Measurements from ENCODE around the gene CUEDC2. TPM values are rescaled to one million over a fixed set of nuclear protein-coding genes. Genes with fewer than 3 reads are reported as not detected.
"Not testable (repeated sequence)": the region's sequence is repeated elsewhere in the genome, so short reads cannot be mapped to it uniquely, and the experiment has no call there.

Gene CUEDC2
- total RNA-seq, 2 experiments from 2014 or later: 60.8 to 72.7 TPM

DNA sequence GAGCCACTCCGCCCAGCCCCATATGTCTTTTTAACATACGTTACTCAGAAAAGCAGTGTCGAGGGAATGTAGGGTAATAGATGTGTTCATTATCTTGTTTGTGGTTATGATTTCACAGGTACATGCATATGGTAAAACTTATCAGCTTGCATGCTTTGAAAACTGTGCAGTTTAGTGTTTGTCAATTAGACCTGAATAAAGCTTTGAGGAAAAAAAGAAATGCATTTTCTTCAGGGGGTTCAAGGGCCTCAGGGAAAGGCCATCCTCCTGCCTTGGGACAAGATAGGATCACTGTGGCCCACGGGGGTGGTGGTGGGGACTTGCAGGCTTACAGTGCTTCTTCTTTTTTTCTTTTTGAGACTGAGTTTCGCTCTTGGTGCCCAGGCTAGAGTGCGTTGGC, 34.9 kb upstream of the CUEDC2 start:
- no peak for DNase-seq
- ChIA-PET POLR2A (no interaction called here), CTCF (interaction anchor here (1.0 kb wide), 1 partner anchor 32 kb away, joined by 5 read pairs; no protein-coding TSS in a partner anchor)
- Mint-ChIP-seq H3K36me3 (ENCODE audit: low read depth) (peaks cover 2% of the 10 kb centered on the region), H3K4me1 (peaks cover 12% of the 10 kb centered on the region), H3K27me3 (no peaks in the 10 kb centered on the region), H3K27ac (no peak overlapping the region), H3K4me3 (no peak overlapping the region), H3K9me3 (ENCODE audit: low read depth) (no peaks in the 10 kb centered on the region)
- intact Hi-C loops (cut with DNase I, micrococcal nuclease): no loop called here
- no peak for ATAC-seq

DNA sequence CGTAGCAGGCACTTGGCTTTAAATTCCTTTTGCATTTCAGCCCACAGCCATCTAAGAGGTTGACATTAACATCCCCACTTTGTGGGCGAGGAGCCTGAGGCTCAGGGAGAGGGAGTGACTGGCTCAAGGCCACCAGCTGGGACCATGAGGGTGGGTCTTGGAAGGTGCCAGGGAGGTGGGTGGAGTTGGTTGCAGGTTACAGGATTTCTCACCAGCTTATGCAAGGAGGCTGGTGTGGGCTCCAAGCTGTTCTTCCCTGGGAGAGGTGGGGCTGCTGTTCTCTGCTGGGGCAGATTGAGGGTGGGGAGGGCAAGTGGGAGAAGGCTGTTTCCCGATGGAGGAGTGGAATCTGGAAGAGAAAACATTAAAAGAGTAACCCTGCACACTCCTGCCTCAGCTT, 33.1 kb upstream of the CUEDC2 start:
- POLR2A ChIA-PET: no interaction called here
- peaks cover 2% of the 10 kb centered on the region for H3K36me3 Mint-ChIP-seq (ENCODE audit: low read depth)
- intact Hi-C loops (cut with DNase I, micrococcal nuclease): no loop called here
- CTCF ChIA-PET: interaction anchor here (0.6 to 0.9 kb wide), 3 partner anchors 29 to 292 kb away, joined by 3 read pairs; no protein-coding TSS in a partner anchor
- no peak for DNase-seq
- H3K4me3 Mint-ChIP-seq: no peak overlapping the region
- no peaks in the 10 kb centered on the region for H3K9me3 Mint-ChIP-seq (ENCODE audit: low read depth)
- H3K27me3 Mint-ChIP-seq: no peaks in the 10 kb centered on the region
- H3K27ac Mint-ChIP-seq: no peak overlapping the region
- peaks cover 27% of the 10 kb centered on the region for H3K4me1 Mint-ChIP-seq
- no peak for ATAC-seq

DNA sequence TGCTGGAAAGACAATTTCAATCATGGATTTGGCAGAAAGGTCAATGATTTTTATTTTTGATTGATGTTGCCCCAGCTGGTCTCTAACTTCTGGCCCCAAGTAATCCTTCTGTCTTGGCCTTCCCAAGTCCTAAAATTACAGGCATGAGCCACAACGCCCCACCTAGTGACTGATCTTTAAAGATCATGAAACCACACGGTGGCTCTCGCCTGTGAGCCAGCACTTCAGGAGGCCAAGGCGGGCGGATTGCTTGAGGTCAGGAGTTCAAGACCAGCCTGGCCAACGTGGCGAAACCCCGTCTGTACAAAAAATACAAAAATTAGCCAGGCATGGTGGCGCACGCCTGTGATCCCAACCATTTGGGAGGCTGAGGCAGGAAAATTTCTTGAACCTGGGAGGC, 31.6 kb upstream of the CUEDC2 start:
- ATAC-seq: no peak
- H3K27me3 Mint-ChIP-seq: no peaks in the 10 kb centered on the region
- ChIA-PET POLR2A (no interaction called here), CTCF (interaction anchor here (0.5 to 4.2 kb wide), 4 partner anchors 12 to 275 kb away, joined by 3 to 25 read pairs (median 4); partner anchors contain the start of gene C10orf95)
- H3K9me3 Mint-ChIP-seq (ENCODE audit: low read depth): no peaks in the 10 kb centered on the region
- H3K36me3 Mint-ChIP-seq (ENCODE audit: low read depth): no peaks in the 10 kb centered on the region
- no peak for DNase-seq
- no peak overlapping the region for H3K4me3 Mint-ChIP-seq
- H3K27ac Mint-ChIP-seq: no peak overlapping the region
- peaks cover 27% of the 10 kb centered on the region for H3K4me1 Mint-ChIP-seq
- intact Hi-C loops (cut with DNase I, micrococcal nuclease): loop anchor here in 1 of 2 experiments (5.0 kb wide), 1 partner anchor 248 kb away; the partner anchor contains the start of genes ARL3 and SFXN2

DNA sequence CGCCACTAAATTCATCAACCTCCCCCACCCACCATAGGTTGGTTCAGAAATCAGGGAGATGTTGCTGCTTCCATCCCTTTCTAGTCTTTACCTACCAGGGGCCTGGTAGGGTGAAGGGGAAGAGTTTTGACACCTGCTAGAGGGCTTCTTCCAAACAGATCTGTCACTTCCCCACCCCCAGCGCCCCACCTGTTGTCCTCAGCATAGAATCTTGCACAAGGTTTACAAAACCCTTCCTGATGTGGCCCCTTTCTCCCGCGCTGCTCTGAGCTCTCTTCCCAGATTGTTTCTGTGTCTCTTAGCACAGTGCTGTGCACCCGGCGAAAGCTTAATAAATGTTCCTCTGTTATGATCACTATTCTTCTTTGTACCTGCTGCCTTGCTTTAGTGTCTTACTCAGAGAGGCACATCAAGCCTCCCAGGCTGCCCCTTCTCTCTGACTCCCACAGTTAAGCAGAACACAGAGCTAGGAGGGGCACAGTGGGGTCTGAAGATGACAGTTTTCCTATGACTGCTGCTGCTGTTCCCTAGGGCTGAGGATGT, 30.2 kb upstream of the CUEDC2 start:
- peaks cover 27% of the 10 kb centered on the region for H3K4me1 Mint-ChIP-seq
- ChIA-PET POLR2A (interaction anchor here (0.6 to 2.1 kb wide), 3 partner anchors 30 to 68 kb away, joined by 3 to 9 read pairs (median 5); partner anchors contain the start of gene CUEDC2), CTCF (interaction anchor here (0.6 to 4.2 kb wide), 11 partner anchors 9 to 293 kb away, joined by 3 to 25 read pairs (median 3); partner anchors contain the start of gene C10orf95)
- no peak overlapping the region for H3K27ac Mint-ChIP-seq
- ATAC-seq (no peak), DNase-seq (no peak)
- peaks cover 2% of the 10 kb centered on the region for H3K36me3 Mint-ChIP-seq (ENCODE audit: low read depth)
- intact Hi-C loops (cut with DNase I, micrococcal nuclease): loop anchor here in 1 of 2 experiments (5.0 kb wide), 1 partner anchor 250 kb away; the partner anchor contains the start of genes ARL3 and SFXN2
- H3K27me3 Mint-ChIP-seq: no peaks in the 10 kb centered on the region
- no peaks in the 10 kb centered on the region for H3K9me3 Mint-ChIP-seq (ENCODE audit: low read depth)
- H3K4me3 Mint-ChIP-seq: peak overlapping the region; percentile 85

DNA sequence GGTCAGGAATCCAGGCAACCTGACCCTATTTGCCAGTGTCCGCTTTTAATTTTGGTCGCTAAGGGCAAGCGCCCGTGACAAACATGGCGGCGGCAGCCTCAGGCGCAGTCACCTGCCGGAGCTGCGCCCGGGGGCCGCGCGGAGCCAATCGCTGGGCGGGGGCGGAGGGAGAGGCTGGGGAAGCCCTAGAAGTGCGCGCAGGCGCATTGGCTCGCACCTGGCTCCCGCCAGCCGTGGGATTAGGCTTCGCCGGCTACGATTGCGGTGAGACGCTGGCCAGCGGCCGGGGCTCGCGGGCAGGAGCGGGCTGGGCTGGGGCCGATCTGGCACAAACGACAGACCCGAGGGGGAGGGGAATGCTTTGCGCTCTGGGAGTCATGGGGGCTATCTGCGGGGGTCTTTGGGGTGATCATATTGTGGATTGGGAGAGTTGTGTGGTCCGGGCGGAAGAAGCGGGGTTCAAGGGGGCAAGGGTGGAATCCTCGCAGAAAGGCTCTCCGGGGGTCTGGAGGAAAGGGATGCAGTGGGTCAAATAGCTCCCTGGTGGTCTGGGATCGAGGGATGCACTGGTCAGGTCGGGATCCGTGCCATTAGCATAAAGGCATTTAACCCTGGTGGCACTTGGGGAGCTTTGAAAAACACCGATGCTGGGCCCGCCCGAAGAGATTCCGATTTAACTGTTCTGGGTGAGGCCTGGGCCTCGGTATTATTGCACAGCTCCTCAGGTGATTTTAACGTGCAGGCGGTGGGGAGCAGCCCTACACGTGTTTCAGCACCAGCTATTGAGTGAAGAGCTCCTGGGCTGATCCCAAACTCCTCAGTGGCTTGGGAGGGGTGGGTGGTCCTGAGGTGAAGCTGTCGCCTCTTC, 29.0 kb upstream of the CUEDC2 start:
- ChIA-PET CTCF (interaction anchor here (0.6 to 4.2 kb wide), 21 partner anchors 8 to 309 kb away, joined by 3 to 25 read pairs (median 4); partner anchors contain the start of genes ACTR1A, C10orf95, CUEDC2 and FBXL15), POLR2A (interaction anchor here (0.6 to 2.1 kb wide), 8 partner anchors 8 to 216 kb away, joined by 3 to 9 read pairs (median 4); partner anchors contain the start of genes CUEDC2 and GBF1)
- H3K4me1 Mint-ChIP-seq: peaks cover 27% of the 10 kb centered on the region
- H3K27me3 Mint-ChIP-seq: no peaks in the 10 kb centered on the region
- DNase-seq (peak; percentile 97), ATAC-seq (peak; percentile 98)
- H3K4me3 Mint-ChIP-seq: peak overlapping the region; percentile 85
- intact Hi-C loops (cut with DNase I, micrococcal nuclease): loop anchor here (1.0 to 5.0 kb wide), 13 partner anchors 8 to 393 kb away; partner anchors contain the start of genes ACTR1A (in 2 of the 2), ARL3 (in 1 of the 2), BORCS7 (in 1 of the 2) and CUEDC2 (in 1 of the 2)
- H3K36me3 Mint-ChIP-seq (ENCODE audit: low read depth): peaks cover 5% of the 10 kb centered on the region
- H3K27ac Mint-ChIP-seq: peak overlapping the region; percentile 73
- H3K9me3 Mint-ChIP-seq (ENCODE audit: low read depth): no peaks in the 10 kb centered on the region

DNA sequence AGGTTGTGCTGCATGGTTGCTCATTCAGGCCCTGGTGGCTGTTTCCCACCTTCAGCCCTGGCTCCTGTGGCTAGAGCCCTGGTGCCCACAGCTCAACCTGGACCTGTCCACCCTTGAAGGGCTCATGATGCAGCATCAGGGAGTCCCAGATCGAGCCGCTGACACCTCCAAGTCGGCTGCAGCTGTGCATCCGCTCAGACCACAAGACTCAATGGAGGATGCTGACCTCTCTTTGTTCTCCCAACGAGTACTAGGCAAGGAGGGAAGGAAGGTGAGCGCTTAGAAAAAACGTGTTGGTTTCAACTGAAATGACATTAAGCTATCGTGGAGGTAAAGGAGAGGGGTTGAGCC, 28.4 kb upstream of the CUEDC2 start:
- Mint-ChIP-seq H3K27me3 (no peaks in the 10 kb centered on the region), H3K27ac (peak overlapping the region; percentile 73), H3K4me1 (peaks cover 27% of the 10 kb centered on the region), H3K9me3 (ENCODE audit: low read depth) (no peaks in the 10 kb centered on the region), H3K36me3 (ENCODE audit: low read depth) (peaks cover 6% of the 10 kb centered on the region), H3K4me3 (peak overlapping the region; percentile 85)
- intact Hi-C loops (cut with DNase I, micrococcal nuclease): loop anchor here (1.0 to 5.0 kb wide), 13 partner anchors 8 to 393 kb away; partner anchors contain the start of genes ACTR1A (in 2 of the 2), ARL3 (in 1 of the 2), BORCS7 (in 1 of the 2) and CUEDC2 (in 1 of the 2)
- POLR2A ChIA-PET: interaction anchor here (0.6 to 2.1 kb wide), 3 partner anchors 26 to 110 kb away, joined by 4 to 5 read pairs (median 5); partner anchors contain the start of gene CUEDC2
- CTCF ChIA-PET: interaction anchor here (0.6 to 4.2 kb wide), 11 partner anchors 9 to 229 kb away, joined by 3 to 25 read pairs (median 4); partner anchors contain the start of genes ACTR1A, C10orf95 and CUEDC2
- ATAC-seq (peak; percentile 36), DNase-seq (peak; percentile 24)

DNA sequence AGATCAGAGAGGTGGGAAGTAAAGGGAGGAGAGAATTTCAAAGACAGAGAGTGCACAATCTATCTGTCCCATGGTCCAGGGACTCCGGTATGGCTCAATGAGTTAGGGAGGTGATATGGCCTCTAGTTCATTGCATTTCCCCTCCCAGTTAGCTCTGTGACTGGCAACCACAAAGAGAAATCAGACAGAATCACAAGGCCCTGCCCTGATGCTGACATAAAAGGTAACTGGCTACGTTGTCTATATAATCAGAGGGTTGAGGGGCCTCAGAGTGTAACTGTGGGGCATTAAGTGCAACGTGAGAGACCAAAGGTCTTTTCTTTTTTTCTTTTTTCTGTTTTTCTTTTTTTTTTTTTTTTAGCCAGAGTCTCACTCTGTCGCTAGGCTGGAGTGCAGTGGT, 26.3 kb upstream of the CUEDC2 start:
- Mint-ChIP-seq H3K9me3 (ENCODE audit: low read depth) (no peaks in the 10 kb centered on the region), H3K36me3 (ENCODE audit: low read depth) (peaks cover 12% of the 10 kb centered on the region), H3K27me3 (no peaks in the 10 kb centered on the region), H3K27ac (no peak overlapping the region), H3K4me1 (peaks cover 24% of the 10 kb centered on the region), H3K4me3 (no peak overlapping the region)
- no peak for ATAC-seq
- intact Hi-C loops (cut with DNase I, micrococcal nuclease): no loop called here
- ChIA-PET POLR2A (no interaction called here), CTCF (interaction anchor here (0.8 kb wide), 1 partner anchor 63 kb away, joined by 3 read pairs; no protein-coding TSS in a partner anchor)
- no peak for DNase-seq

DNA sequence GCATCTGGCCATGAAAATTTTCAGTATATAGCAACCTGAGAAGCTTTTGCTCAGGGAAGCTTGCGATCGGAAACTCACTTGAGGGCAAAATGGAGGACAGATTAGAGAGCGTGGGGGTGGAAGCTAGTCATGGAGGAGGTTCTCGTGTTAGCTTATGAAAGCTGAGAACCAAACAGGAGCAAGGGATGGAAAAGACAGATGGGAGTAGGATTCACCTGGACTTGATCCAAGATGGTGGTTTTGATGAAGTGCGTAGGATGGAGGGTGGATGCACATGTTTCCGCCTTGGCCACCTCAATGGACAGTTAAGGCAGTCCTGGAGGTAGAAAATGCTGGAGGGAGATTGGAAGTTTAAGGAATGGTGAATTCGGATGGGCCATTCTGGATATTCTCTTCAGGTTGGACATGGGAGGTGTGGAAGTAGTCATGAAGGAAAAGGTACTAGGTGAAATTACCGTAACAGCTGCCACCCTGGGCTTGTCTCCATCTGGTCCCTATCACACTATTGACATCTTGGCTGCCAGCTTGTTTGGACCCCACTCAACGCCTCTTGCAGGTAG, 25.3 kb upstream of the CUEDC2 start:
- Mint-ChIP-seq H3K36me3 (ENCODE audit: low read depth) (peaks cover 17% of the 10 kb centered on the region), H3K27ac (peak overlapping the region; percentile 47), H3K4me1 (peaks cover 26% of the 10 kb centered on the region), H3K4me3 (no peak overlapping the region), H3K9me3 (ENCODE audit: low read depth) (no peaks in the 10 kb centered on the region), H3K27me3 (no peaks in the 10 kb centered on the region)
- ChIA-PET CTCF (interaction anchor here (0.7 to 1.0 kb wide), 2 partner anchors 25 to 460 kb away, joined by 3 to 4 read pairs; partner anchors contain the start of gene CUEDC2), POLR2A (interaction anchor here (0.6 kb wide), 1 partner anchor 9 kb away, joined by 4 read pairs; no protein-coding TSS in a partner anchor)
- intact Hi-C loops (cut with DNase I, micrococcal nuclease): no loop called here
- no peak for DNase-seq
- no peak for ATAC-seq

DNA sequence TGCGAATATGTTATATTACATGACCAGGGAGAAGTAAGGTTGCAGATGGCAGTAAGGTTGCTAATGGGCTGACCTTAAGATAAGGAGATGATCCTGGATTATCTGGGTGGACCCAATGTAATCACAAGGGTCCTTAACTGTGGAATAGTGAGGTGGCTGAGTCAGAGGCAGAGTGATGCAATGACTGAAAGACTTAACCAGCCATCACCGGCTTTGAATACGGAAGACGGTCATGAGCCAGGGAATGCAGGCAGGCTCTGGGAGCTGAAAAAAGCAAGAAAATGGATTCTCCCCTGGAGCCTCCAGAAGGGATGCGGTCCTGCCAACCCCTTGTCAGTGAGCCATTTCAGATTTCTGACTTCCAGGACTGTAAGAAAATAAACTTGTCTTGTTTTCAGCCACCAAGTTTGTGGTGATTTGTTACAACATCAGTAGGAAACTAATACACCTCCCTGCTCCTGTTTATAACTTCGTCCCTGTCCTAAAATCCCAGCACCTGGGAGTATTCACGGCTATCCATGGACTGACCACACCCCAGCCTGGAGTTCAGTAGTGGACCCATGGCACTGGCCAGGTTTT, 23.6 kb upstream of the CUEDC2 start:
- intact Hi-C loops (cut with DNase I, micrococcal nuclease): no loop called here
- H3K4me1 Mint-ChIP-seq: peaks cover 22% of the 10 kb centered on the region
- CTCF ChIA-PET: no interaction called here
- POLR2A ChIA-PET: interaction anchor here (0.6 kb wide), 1 partner anchor 23 kb away, joined by 3 read pairs; no protein-coding TSS in a partner anchor
- peaks cover 29% of the 10 kb centered on the region for H3K36me3 Mint-ChIP-seq (ENCODE audit: low read depth)
- ATAC-seq (no peak), DNase-seq (no peak)
- H3K27ac Mint-ChIP-seq: peak overlapping the region; percentile 16
- no peaks in the 10 kb centered on the region for H3K9me3 Mint-ChIP-seq (ENCODE audit: low read depth)
- no peaks in the 10 kb centered on the region for H3K27me3 Mint-ChIP-seq
- H3K4me3 Mint-ChIP-seq: no peak overlapping the region

DNA sequence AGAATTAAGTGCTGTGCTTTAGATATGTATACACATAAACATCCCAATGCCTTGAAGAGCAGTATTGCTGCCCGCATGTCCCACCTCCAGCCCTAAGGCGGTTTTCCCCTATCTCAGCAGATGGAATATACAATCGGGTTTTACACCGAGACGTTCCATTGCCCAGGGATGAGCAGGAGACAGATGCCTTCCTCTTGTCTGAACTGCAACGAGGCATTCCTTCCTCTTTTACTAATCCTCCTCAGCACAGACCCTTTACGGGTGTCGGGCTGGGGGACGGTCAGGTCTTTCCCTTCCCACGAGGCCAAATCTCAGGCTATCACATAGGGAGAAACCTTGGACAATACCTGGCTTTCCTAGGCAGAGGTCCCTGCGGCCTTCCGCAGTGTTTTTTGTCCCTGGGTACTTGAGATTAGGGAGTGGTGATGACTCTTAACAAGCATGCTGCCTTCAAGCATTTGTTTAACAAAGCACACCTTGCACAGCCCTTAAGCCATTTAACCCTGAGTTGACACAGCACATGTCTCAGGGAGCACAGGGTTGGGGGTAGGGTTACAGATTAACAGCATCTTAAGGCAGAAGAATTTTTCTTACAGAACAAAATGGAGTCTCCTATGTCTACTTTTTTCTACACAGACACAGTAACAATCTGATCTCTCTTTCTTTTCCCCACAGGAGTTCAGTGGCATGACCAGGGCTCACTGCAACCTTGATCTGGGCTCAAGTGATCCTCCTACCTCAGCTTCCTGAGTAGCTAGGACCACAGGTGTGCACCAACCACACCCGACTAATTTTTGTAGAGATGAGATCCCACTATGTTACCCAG, 22.5 kb upstream of the CUEDC2 start:
- H3K9me3 Mint-ChIP-seq (ENCODE audit: low read depth); CTCF ChIA-PET; intact Hi-C loops (cut with DNase I, micrococcal nuclease); DNase-seq; H3K27me3 Mint-ChIP-seq; POLR2A ChIA-PET; ATAC-seq; H3K4me3 Mint-ChIP-seq: not testable (repeated sequence)
- Mint-ChIP-seq H3K36me3 (ENCODE audit: low read depth) (peaks cover 29% of the 10 kb centered on the region), H3K27ac (peak overlapping the region; percentile 55), H3K4me1 (peaks cover 18% of the 10 kb centered on the region)
